GM06990 (cell line): ENCODE results near the gene KIAA0930.

Experiments used
- DNase-seq: peaks from one replicate; pipeline ENCODE4 v3.0.0-alpha.2; 2011; ENCODE audit not compliant: insufficient read length; ENCODE audit errors: extremely low read depth
- H3K27me3 ChIP-seq: replicated peaks from 2 replicates; pipeline ENCODE4 v1.6.0; 2011; ENCODE audit warnings: low read length; ENCODE audit not compliant: control insufficient read depth, insufficient read depth
- H3K36me3 ChIP-seq: 2 replicates; pipeline ENCODE4 v1.5.1; 2011; ENCODE audit warnings: low read length; ENCODE audit not compliant: control insufficient read depth, insufficient read depth
- H3K4me3 ChIP-seq: replicated peaks from 2 replicates; pipeline ENCODE4 v1.5.1; 2011; ENCODE audit warnings: low read depth, mild to moderate bottlenecking, control low read depth, low read length
- TF ChIP-seq, protein P1 (sequence below): IDR thresholded peaks from 2 replicates; pipeline ENCODE4 v1.5.1; 2011; ENCODE audit warnings: low read length, control low read depth, mild to moderate bottlenecking, inconsistent platforms; ENCODE audit not compliant: insufficient read depth, poor library complexity, severe bottlenecking

Gene KIAA0930

GRCh38 chr22:45181766-45182165, 58.9 kb downstream of the KIAA0930 start:
- Histone ChIP-seq H3K27me3 (no peaks in the 10 kb centered on the region), H3K4me3 (no peak overlapping the region), H3K36me3 (peaks cover 21% of the 10 kb centered on the region)
- TF ChIP-seq, protein P1, sequence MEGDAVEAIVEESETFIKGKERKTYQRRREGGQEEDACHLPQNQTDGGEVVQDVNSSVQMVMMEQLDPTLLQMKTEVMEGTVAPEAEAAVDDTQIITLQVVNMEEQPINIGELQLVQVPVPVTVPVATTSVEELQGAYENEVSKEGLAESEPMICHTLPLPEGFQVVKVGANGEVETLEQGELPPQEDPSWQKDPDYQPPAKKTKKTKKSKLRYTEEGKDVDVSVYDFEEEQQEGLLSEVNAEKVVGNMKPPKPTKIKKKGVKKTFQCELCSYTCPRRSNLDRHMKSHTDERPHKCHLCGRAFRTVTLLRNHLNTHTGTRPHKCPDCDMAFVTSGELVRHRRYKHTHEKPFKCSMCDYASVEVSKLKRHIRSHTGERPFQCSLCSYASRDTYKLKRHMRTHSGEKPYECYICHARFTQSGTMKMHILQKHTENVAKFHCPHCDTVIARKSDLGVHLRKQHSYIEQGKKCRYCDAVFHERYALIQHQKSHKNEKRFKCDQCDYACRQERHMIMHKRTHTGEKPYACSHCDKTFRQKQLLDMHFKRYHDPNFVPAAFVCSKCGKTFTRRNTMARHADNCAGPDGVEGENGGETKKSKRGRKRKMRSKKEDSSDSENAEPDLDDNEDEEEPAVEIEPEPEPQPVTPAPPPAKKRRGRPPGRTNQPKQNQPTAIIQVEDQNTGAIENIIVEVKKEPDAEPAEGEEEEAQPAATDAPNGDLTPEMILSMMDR = no peak
- DNase-seq = no peak

DNA sequence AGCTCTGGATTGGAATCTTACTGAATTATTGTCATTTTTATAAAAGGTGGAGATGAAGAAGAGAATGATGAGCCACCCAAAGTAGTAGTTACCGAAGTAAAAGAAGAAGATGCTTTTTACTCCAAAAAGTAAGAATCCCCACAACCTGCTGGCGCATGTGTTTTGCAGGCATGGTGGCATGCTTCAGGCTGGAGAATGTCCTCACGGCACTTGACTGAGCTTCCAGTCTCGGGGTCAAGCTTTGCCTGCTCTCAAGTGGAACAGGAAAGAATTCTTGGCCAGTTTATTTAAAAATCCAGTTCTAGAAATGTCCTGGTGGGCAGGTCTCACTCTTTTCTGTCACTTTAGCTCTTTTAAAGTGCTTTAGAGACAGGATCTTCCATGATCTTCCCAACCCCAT, 59.5 kb downstream of the KIAA0930 start:
- TF ChIP-seq, protein P1 = no peak
- no peak for DNase-seq
- H3K27me3 ChIP-seq = no peaks in the 10 kb centered on the region
- peaks cover 22% of the 10 kb centered on the region for H3K36me3 ChIP-seq
- H3K4me3 ChIP-seq = no peak overlapping the region

DNA sequence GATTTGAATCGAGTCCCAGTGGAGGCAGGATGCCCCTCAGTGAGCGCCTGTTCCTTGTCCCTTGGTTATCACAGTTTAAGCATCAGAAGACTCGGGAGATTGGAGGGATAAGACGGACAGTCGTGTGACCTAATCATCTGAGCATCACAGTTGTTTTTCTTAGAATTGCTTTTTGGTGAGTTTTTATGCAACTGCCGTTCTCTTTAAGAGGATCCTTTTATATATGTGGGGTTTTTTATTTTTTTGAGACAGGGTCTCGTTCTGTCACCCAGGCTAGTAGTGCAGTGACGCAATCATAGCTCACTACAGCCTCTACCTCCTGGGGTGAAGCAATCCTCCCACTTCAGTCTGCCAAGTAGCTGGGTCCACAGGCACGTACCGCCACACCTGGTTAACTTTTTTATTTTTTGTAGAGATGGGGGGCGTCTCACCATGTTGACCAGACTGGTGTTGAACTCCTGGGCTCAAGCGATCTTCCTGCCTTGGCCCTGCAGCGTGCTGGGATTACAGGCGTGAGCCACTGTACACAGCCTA, 60.5 kb downstream of the KIAA0930 start:
- DNase-seq = no peak
- H3K4me3 ChIP-seq = no peak overlapping the region
- TF ChIP-seq, protein P1 = no peak
- H3K36me3 ChIP-seq = peaks cover 24% of the 10 kb centered on the region
- no peaks in the 10 kb centered on the region for H3K27me3 ChIP-seq

DNA sequence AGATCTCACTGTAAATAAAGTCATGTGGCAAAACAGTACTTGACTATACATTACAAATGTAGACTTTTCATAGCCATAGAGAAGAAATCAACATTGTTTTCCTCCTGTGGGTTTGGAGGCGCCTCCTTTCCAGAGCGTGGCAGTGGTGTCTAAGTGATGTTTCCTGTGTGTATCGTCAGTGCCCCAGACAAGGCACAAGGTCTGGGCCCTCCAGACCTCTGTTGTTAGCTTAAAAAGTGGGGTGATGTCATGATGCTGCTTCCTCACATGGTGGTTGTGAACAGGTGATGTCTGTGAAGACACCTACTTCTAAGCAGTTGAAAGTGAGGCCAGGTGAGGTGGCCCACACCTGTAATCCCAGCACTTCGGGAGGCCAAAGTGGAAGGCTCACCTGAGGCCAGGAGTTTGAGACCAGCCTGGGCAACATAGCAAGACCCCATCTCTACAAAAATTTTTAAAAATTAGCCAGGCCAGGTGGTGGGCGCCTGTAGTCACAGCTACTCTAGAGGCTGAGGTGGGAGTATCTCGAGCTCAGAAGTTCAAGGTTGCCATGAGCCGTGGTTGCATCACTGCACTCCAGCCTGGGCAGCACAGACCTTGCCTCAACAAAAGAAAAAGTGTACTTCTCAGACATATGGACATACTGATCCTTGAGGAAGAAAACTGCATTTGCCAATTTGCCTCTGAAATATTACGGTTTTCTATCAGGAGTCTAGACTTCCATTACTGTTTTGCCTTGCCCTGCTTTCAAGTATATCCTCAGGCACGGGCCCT, 61.2 kb downstream of the KIAA0930 start:
- Histone ChIP-seq H3K27me3 (no peaks in the 10 kb centered on the region), H3K36me3 (peaks cover 24% of the 10 kb centered on the region), H3K4me3 (no peak overlapping the region)
- no peak for DNase-seq
- TF ChIP-seq, protein P1 = no peak

- Histone ChIP-seq H3K27me3 (no peaks in the 10 kb centered on the region), H3K4me3 (no peak overlapping the region), H3K36me3 (peaks cover 14% of the 10 kb centered on the region)
- TF ChIP-seq, protein P1 = no peak
- no peak for DNase-seq
These were observed 67.7 kb downstream of the KIAA0930 start for GRCh38 chr22:45172881-45173585.
